Natural killer cell (primary cell): ENCODE data around the gene ARMC8. TPM values are rescaled to one million over a fixed set of nuclear protein-coding genes. Genes with fewer than 3 reads are reported as not detected.
A peak's percentile ranks its signal among the peaks of the same experiment; 100 is the strongest.

Experiments used
- ATAC-seq, 3 donors: fragments of 150-1000 bp in 2 of 3; fragments of 200-7000 bp in 1 of 3; cut with Tn5 transposase; 1 replicate in 1 of 3; 2 replicates in 2 of 3; pipeline ENCODE4 v1.10.0; 2021; ENCODE audit warnings: mild to moderate bottlenecking in 2 of 3, moderate library complexity in 2 of 3
- DNase-seq, 2 donors: peaks; one replicate each; pipeline versions ENCODE4 v3.0.0 to v3.0.0-alpha.2; 2013 to 2021; ENCODE audit warnings: mixed read lengths in 1 of 2
- H3K27ac ChIP-seq: one replicate; pipeline ENCODE4 v1.5.1; 2013; ENCODE audit warnings: mild to moderate bottlenecking, low read length
- H3K27me3 ChIP-seq: one replicate; pipeline ENCODE4 v1.6.1; 2013; ENCODE audit warnings: low read length; ENCODE audit not compliant: control insufficient read depth, insufficient read depth
- H3K36me3 ChIP-seq: one replicate; pipeline ENCODE4 v1.6.1; 2013; ENCODE audit warnings: low read length; ENCODE audit not compliant: control insufficient read depth, insufficient read depth
- H3K4me1 ChIP-seq: one replicate; pipeline ENCODE4 v1.6.1; 2013; ENCODE audit warnings: low read length; ENCODE audit not compliant: control insufficient read depth, insufficient read depth
- H3K4me3 ChIP-seq: one replicate; pipeline ENCODE4 v1.5.1; 2013; ENCODE audit warnings: low read length
- H3K9me3 ChIP-seq: one replicate; pipeline ENCODE4 v1.6.1; 2013; ENCODE audit warnings: low read length; ENCODE audit not compliant: control insufficient read depth, insufficient read depth
- H3K27ac Mint-ChIP-seq, 2 donors: one replicate each; pipeline ENCODE4 v1.8.0; 2022; ENCODE audit warnings: mild to moderate bottlenecking in 2 of 2, mixed read lengths in 2 of 2, moderate library complexity in 1 of 2
- H3K27me3 Mint-ChIP-seq, 2 donors: one replicate each; pipeline ENCODE4 v1.8.0; 2022; ENCODE audit warnings: low read depth in 2 of 2, mixed read lengths in 2 of 2
- H3K36me3 Mint-ChIP-seq: one replicate; pipeline ENCODE4 v1.8.0; 2022; ENCODE audit warnings: mixed read lengths
- H3K4me1 Mint-ChIP-seq, 2 donors: one replicate each; pipeline ENCODE4 v1.8.0; 2022; ENCODE audit warnings: mixed read lengths in 2 of 2
- H3K4me3 Mint-ChIP-seq: one replicate; pipeline ENCODE4 v1.8.0; 2022; ENCODE audit warnings: mild to moderate bottlenecking, moderate library complexity, mixed read lengths
- H3K9me3 Mint-ChIP-seq, 2 donors: one replicate each; pipeline ENCODE4 v1.8.0; 2022; ENCODE audit warnings: mixed read lengths in 2 of 2
- CTCF ChIP-seq: fragments of 200-600 bp; IDR thresholded peaks from one replicate; pipeline ENCODE4 v1.8.0; 2022; ENCODE audit warnings: antibody characterized with exemption
- WGBS: methylation state at CpG from one replicate; pipeline ENCODE4 v1.1.7; 2013; ENCODE audit warnings: missing lambda C conversion rate; ENCODE audit not compliant: insufficient coverage; 5-methylcytosine and 5-hydroxymethylcytosine counted together
- intact Hi-C: fragments of 100-400 bp; cut with micrococcal nuclease; formaldehyde crosslinking; loops from one replicate; pipeline ENCODE4 v1.14.2; 2022
- total RNA-seq, 4 donors: library from RNA; stranded (reverse); fragments of 120-200 nt in 1 of 4; gene quantifications; one replicate each; pipeline versions ENCODE4 v1.2.3 to v1.2.4, GENCODE V29; 2013 to 2022

ARMC8 gene
- total RNA-seq, 3 donors from 2014 or later (not counting 1 experiment from before 2014, with no cell fraction given) = 75.4 to 93.5 (median 86.4) TPM

GRCh38 chr3:138205527-138205926 lies 18.4 kb downstream of the ARMC8 start:
- H3K36me3 Mint-ChIP-seq = no peaks in the 10 kb centered on the region
- no peaks in the 10 kb centered on the region for H3K27me3 Mint-ChIP-seq
- intact Hi-C loops = no loop called here
- H3K4me3 ChIP-seq = no peak overlapping the region
- no peak overlapping the region for H3K27ac Mint-ChIP-seq
- H3K9me3 ChIP-seq = no peaks in the 10 kb centered on the region
- H3K36me3 ChIP-seq = peaks cover 2% of the 10 kb centered on the region
- H3K4me1 Mint-ChIP-seq = peaks cover 55 to 64% of the 10 kb centered on the region in 2 donors
- no peaks in the 10 kb centered on the region for H3K27me3 ChIP-seq
- no peak overlapping the region for H3K27ac ChIP-seq
- no peaks in the 10 kb centered on the region for H3K4me1 ChIP-seq
- DNase-seq (no peak), ATAC-seq (no peak)
- TF ChIP-seq CTCF = no peak
- 89% methylated on average over 4 of the region's 5 CpGs for WGBS
- H3K9me3 Mint-ChIP-seq = no peaks in the 10 kb centered on the region
- H3K4me3 Mint-ChIP-seq = no peak overlapping the region

- no peaks in the 10 kb centered on the region for H3K9me3 Mint-ChIP-seq
- H3K27me3 ChIP-seq = no peaks in the 10 kb centered on the region
- peaks cover 55 to 59% of the 10 kb centered on the region in 2 donors for H3K4me1 Mint-ChIP-seq
- H3K9me3 ChIP-seq = no peaks in the 10 kb centered on the region
- intact Hi-C loops = no loop called here
- TF ChIP-seq CTCF = no peak
- no peaks in the 10 kb centered on the region for H3K4me1 ChIP-seq
- no peak overlapping the region for H3K4me3 ChIP-seq
- H3K36me3 ChIP-seq = peaks cover 3% of the 10 kb centered on the region
- no peak overlapping the region for H3K4me3 Mint-ChIP-seq
- H3K27ac ChIP-seq = no peak overlapping the region
- no peak overlapping the region for H3K27ac Mint-ChIP-seq
- 100% methylated on average over 2 of the region's 2 CpGs for WGBS
- no peaks in the 10 kb centered on the region for H3K27me3 Mint-ChIP-seq
- no peaks in the 10 kb centered on the region for H3K36me3 Mint-ChIP-seq
- DNase-seq (no peak), ATAC-seq (no peak)
Measured at GRCh38 chr3:138206196-138206595, 19.1 kb downstream of the ARMC8 start.

GRCh38 chr3:138210528-138210927 lies 23.4 kb downstream of the ARMC8 start:
- Histone ChIP-seq H3K4me3 (no peak overlapping the region), H3K36me3 (peaks cover 5% of the 10 kb centered on the region), H3K27me3 (no peaks in the 10 kb centered on the region), H3K4me1 (no peaks in the 10 kb centered on the region), H3K9me3 (no peaks in the 10 kb centered on the region), H3K27ac (no peak overlapping the region)
- Mint-ChIP-seq H3K9me3 (no peaks in the 10 kb centered on the region), H3K36me3 (no peaks in the 10 kb centered on the region), H3K27me3 (no peaks in the 10 kb centered on the region), H3K4me1 (peaks cover 41 to 44% of the 10 kb centered on the region in 2 donors), H3K4me3 (no peak overlapping the region), H3K27ac (no peak overlapping the region)
- no peak for DNase-seq
- TF ChIP-seq CTCF = no peak
- intact Hi-C loops = no loop called here
- WGBS = 100% methylated on average over 2 of the region's 3 CpGs
- no peak for ATAC-seq

GRCh38 chr3:138213398-138214085 lies 26.4 kb downstream of the ARMC8 start:
- TF ChIP-seq CTCF = no peak
- intact Hi-C loops = no loop called here
- Mint-ChIP-seq H3K36me3 (no peaks in the 10 kb centered on the region), H3K27ac (peak overlapping the region in 1 of 2 donors; percentile 17), H3K9me3 (no peaks in the 10 kb centered on the region), H3K4me3 (no peak overlapping the region), H3K4me1 (peaks cover 25 to 34% of the 10 kb centered on the region in 2 donors), H3K27me3 (no peaks in the 10 kb centered on the region)
- Histone ChIP-seq H3K27me3 (no peaks in the 10 kb centered on the region), H3K4me3 (no peak overlapping the region), H3K36me3 (peaks cover 5% of the 10 kb centered on the region), H3K27ac (no peak overlapping the region), H3K9me3 (no peaks in the 10 kb centered on the region), H3K4me1 (no peaks in the 10 kb centered on the region)
- no peak for DNase-seq
- no peak for ATAC-seq
- 95% methylated on average over 7 of the region's 7 CpGs for WGBS
